OCI-LY3 (cell line): ENCODE measurements around the gene PPP2R5E.

Experiments used
- EZH2phosphoT487 ChIP-seq: fragments of 200-600 bp; shearing (Covaris generic); IDR thresholded peaks from 2 replicates; pipeline ENCODE4 v1.6.1; 2018; ENCODE audit warnings: antibody characterized with exemption, mixed run types, low read depth
- TF ChIP-seq, protein P1 (sequence below): fragments of 200-600, 300-600 bp; sonication (generic); IDR thresholded peaks from 2 replicates; pipeline ENCODE4 v1.5.1; 2014; ENCODE audit warnings: antibody characterized with exemption, low read length, low read depth

GRCh38 chr14:63378444-63378843 is 164.7 kb downstream of the PPP2R5E start:
- TF ChIP-seq, protein P1, sequence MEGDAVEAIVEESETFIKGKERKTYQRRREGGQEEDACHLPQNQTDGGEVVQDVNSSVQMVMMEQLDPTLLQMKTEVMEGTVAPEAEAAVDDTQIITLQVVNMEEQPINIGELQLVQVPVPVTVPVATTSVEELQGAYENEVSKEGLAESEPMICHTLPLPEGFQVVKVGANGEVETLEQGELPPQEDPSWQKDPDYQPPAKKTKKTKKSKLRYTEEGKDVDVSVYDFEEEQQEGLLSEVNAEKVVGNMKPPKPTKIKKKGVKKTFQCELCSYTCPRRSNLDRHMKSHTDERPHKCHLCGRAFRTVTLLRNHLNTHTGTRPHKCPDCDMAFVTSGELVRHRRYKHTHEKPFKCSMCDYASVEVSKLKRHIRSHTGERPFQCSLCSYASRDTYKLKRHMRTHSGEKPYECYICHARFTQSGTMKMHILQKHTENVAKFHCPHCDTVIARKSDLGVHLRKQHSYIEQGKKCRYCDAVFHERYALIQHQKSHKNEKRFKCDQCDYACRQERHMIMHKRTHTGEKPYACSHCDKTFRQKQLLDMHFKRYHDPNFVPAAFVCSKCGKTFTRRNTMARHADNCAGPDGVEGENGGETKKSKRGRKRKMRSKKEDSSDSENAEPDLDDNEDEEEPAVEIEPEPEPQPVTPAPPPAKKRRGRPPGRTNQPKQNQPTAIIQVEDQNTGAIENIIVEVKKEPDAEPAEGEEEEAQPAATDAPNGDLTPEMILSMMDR: no peak
- TF ChIP-seq EZH2phosphoT487: no peak
